Measurements from ENCODE around the gene IL25.
"Not testable (repeated sequence)": the region's sequence is repeated elsewhere in the genome, so short reads cannot be mapped to it uniquely, and the experiment has no call there.

IL25 gene

GRCh38 chr14:23396781-23397407 is 24.3 kb downstream of the IL25 start:
- no peak for DNase-seq

DNA sequence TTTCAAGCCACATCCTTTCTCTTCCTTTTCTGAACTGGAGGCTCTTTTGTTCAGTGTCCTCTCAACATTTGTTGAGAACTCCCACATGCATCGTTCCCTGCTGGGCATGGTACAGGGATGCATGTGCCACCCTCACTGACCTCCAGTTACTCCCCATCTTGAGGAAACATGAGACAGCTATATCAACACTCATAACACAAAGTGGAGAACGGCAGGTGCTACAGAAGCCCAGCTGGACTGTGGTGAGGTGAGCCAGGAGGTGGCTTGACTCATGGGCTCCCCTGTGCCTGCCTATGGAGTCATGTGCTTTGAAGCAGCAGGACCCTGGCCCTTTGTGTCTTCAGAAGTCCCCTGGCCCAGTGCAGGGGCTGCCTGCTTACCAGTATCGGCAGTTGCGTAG is 25.7 kb downstream of the IL25 start:
- no peak for DNase-seq

DNA sequence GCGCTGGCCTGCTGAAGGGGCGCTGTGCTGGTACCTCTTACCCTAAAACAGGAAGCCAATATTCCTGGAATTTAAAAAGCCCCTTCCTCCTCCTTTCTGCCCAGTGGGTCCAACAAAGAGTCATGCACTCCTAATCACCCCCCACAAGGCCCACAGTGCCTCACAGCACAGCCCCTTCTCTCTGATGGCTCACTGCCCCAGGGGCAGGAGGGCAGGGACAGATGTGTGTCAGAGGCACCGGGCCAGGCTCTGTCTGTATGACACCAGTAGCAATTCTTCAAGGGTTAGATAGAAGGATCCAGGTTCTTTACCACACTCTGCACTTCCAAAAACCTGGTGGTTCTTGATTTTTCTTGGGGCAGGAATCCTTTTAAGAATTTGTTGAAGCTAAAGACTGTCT is 26.5 kb downstream of the IL25 start:
- DNase-seq = no peak

DNA sequence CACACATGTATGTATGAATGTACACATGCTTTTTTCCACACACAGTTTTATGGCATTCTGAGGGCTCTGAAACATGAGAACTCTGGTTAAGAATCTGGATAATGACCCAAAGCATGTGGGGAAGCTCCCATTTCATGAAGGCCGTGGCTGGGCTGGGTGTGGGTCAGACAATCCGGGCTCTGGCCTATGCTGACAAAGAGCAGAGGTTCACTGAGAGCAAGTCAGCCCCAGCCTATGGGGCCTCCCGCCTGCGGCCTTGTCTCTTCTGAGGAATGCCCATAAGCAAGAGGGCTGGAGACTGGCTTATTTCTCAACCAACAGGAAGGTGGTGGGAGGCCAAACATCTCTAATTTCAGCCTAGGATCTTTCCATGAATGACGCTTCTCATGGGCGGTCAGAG is 27.0 kb downstream of the IL25 start:
- DNase-seq = no peak

- not testable (repeated sequence) for DNase-seq
Measured at GRCh38 chr14:23400496-23401149, 28.0 kb downstream of the IL25 start.

GRCh38 chr14:23401291-23401690 is 28.7 kb downstream of the IL25 start:
- no peak for DNase-seq

- no peak for DNase-seq
Measured at GRCh38 chr14:23402296-23403138, 29.9 kb downstream of the IL25 start.

DNA sequence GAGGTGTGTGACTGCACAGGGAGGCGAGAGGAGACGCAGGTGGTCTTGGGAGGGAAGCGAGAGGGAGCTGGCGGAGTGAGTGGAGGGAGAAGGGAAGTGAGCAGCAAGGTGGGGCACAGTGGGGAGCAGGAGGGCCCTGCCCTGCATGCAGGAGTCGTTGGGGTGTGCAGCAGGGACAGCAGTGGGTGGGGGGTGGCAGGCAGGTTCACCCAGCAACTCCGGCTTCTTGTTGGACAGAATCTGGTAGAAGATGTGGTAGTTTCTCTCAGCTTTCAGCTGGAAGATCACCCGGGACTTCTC is 30.5 kb downstream of the IL25 start:
- no peak for DNase-seq

DNA sequence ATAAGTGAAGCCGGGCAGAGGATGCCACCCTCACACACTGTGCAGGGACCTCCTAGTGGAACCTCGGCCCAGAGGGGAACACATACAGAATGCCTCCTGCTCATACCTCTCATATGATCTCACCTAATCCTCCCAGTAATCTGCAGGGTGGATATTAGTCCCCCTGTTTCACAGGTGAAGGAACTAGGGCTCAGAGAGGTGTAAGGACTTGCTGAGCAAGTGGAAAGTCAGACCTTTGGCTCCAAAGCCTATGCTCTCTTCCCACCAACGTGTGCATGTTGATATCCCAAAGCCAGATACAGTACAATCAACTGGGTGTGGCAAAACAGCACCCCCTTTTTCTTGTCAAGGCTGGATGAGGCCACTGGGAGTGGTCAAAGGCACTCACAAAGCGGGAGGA is 31.3 kb downstream of the IL25 start:
- DNase-seq = no peak

- no peak for DNase-seq
Measured at GRCh38 chr14:23404331-23404900, 31.8 kb downstream of the IL25 start.

GRCh38 chr14:23405096-23405495 is 32.5 kb downstream of the IL25 start:
- no peak for DNase-seq

- no peak for DNase-seq
Measured at GRCh38 chr14:23405516-23406025, 33.0 kb downstream of the IL25 start.

GRCh38 chr14:23406244-23406643 is 33.6 kb downstream of the IL25 start:
- DNase-seq = no peak

DNA sequence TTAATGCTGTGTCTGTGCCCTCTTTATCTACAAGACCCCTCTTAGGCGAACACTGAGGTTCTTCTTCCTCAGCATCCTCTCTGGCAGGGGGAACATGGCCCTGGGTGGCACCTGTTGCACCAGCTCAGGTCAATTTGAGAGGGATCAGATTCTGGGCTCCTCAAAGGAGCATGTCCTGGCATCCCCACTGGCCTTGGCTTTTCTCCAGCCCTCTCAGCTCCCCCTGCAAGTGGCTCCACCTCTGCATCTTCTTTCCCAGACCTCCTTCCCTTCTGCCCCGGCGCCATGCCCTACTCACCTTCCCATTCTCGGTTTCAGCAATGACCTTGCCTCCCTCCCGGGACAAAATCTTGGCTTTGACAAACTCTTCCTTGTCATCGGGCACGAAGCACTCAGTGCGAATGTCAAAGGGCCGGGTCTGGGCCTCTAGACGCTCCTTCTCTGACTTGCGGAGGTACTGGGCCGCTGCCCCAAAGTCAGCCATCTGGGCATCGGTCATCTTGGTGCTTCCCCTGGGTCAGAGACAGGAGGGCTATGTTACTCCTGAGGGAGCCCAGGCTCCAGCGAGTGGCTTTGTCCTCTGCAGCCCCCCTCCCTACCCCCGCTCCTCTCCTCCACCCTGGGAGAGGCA is 34.2 kb downstream of the IL25 start:
- no peak for DNase-seq

- no peak for DNase-seq
Measured at GRCh38 chr14:23407516-23408306, 35.1 kb downstream of the IL25 start, which contains the start of gene MYH6. Gene MYH6, minus strand, starts transcription at chr14:23408273. Its CDS starts 1,050 bp downstream, at chr14:23407223.

DNA sequence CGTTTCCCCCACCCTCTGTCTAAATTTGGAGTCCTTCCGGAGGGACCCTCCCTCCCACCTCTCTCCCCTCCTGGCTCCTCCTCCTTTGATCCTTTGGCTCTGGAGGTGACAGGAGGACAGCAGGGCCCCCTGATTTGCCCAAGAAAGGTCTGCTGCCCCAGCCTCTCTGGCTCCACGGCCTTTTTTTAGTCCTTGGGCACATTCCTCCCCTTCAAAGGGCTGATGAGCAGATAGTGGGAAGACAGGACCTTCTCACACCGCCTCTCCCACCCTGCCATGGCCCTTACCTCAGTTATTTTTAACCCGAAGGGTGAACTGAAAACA is 35.7 kb downstream of the IL25 start:
- DNase-seq = no peak

GRCh38 chr14:23409475-23409874 is 36.9 kb downstream of the IL25 start:
- DNase-seq = no peak

- no peak for DNase-seq
Measured at GRCh38 chr14:23409966-23410635, 37.5 kb downstream of the IL25 start.

DNA sequence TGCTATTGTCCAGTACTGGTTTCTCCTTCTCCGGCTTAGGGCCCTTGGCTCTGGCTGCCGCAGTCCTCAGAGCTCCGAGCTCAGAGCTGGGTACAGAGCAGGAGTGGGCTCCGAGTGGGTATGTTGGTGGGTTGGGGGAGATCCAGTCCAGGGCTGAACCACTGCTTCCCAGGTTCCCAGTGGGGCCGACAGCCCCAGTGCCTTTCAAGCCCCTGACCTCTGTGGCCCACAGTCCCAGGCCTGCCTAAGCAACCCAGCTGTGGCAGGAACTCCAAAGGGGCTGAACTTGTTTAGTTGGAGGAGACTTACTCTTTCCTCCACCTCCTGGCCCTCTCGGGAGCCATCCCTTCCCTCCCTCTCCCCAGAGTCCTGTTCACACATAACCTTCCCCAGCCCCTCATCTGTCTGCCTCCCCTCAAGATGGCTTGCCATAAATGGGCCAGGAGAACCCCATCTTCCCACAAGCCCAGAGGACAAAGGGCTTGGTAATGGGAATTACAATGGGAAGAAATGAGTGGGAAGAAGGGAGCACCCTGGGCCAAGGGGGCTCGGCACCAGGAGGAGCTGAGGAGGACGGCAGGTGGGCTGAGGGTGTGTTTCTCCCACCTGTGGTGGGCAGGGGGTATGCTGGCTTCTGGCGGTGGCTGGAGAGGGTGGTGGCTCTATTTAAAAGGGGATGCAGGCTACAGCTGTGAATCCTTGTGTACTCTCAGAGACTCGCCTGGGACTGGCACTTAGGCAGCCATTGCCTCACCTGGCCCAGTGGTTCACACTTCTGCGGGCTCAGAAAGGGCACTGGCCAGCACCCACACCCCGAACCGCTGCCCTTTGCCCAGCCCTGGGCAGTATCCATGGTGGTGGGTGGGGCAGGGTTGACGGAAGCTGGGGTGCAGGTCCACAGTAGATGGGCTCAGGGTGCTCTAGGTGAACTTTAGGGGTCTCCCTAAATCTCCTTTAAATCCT is 39.2 kb downstream of the IL25 start:
- no peak for DNase-seq

GRCh38 chr14:23413681-23414080 is 41.1 kb downstream of the IL25 start:
- no peak for DNase-seq

DNA sequence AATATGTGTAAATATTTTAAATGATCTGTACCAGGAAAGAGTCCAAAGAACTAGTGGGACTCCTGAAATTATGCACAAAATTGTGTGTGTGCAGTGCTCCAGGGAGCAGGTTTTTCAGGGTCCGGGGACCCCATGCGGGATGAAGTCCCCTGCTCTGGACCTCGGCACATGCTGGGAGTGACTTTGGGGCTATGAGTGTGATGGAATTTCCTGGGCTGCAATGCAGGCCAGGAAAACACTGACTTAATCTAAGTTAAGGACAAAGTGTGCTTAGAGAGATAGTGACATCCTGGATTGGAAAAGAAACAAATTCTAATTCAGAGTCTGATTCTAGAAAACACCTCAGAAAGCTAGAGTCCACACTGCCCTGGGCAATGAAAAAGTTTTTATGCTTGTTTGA is 41.6 kb downstream of the IL25 start:
- no peak for DNase-seq
